Stimulated activated CD4-positive, alpha-beta T cell treated with anti-CD3 and anti-CD28 coated beads, TNF-alpha, amount 100 ng/mL, for 48 hours (primary cell): ENCODE results near the gene CD79B.
A peak's percentile ranks its signal among the peaks of the same experiment; 100 is the strongest.
"Not testable (repeated sequence)": the region's sequence is repeated elsewhere in the genome, so short reads cannot be mapped to it uniquely, and the experiment has no call there.

ENCODE experiments used
- DNase-seq, 3 donors: peaks; one replicate each; pipeline ENCODE4 v3.0.0-alpha.2; 2020; ENCODE audit warnings: low read depth in 3 of 3

CD79B gene

GRCh38 chr17:63933598-63933997 lies 1.5 kb upstream of the CD79B start:
- no peak for DNase-seq

- DNase-seq: no peak
Observed at GRCh38 chr17:63932721-63933120, 590 bp upstream of the CD79B start.

- DNase-seq: peak in 2 of 3 donors; percentile 24 to 50
Observed at GRCh38 chr17:63930951-63931575, 1.1 kb downstream of the CD79B start.

- DNase-seq: no peak
Observed at GRCh38 chr17:63929860-63930766, 2.0 kb downstream of the CD79B start.

- no peak for DNase-seq
Observed at GRCh38 chr17:63928966-63929695, 3.0 kb downstream of the CD79B start.

GRCh38 chr17:63928172-63928666 lies 3.9 kb downstream of the CD79B start:
- no peak for DNase-seq

GRCh38 chr17:63927464-63928171 lies 4.5 kb downstream of the CD79B start:
- no peak for DNase-seq

GRCh38 chr17:63926164-63926563 lies 6.0 kb downstream of the CD79B start:
- DNase-seq: no peak

GRCh38 chr17:63925615-63926014 lies 6.5 kb downstream of the CD79B start:
- DNase-seq: no peak

- DNase-seq: not testable (repeated sequence)
Observed at GRCh38 chr17:63922402-63922801, 9.7 kb downstream of the CD79B start.

GRCh38 chr17:63920779-63921178 lies 11.4 kb downstream of the CD79B start:
- DNase-seq: not testable (repeated sequence)

GRCh38 chr17:63920050-63920449 lies 12.1 kb downstream of the CD79B start:
- not testable (repeated sequence) for DNase-seq

GRCh38 chr17:63919311-63919723 lies 12.8 kb downstream of the CD79B start:
- peak; percentile 37 to 69 (median 50) for DNase-seq

- not testable (repeated sequence) for DNase-seq
Observed at GRCh38 chr17:63918789-63919305, 13.3 kb downstream of the CD79B start, which contains the start of gene GH1. TSS of gene GH1 (minus strand) at chr17:63918839. CDS start at chr17:63918776, 63 bp downstream.

GRCh38 chr17:63918305-63918704 lies 13.8 kb downstream of the CD79B start:
- DNase-seq: no peak

GRCh38 chr17:63917646-63918045 lies 14.5 kb downstream of the CD79B start:
- DNase-seq: no peak

- DNase-seq: not testable (repeated sequence)
Observed at GRCh38 chr17:63917206-63917605, 14.9 kb downstream of the CD79B start.

- no peak for DNase-seq
Observed at GRCh38 chr17:63916566-63917185, 15.5 kb downstream of the CD79B start.

- not testable (repeated sequence) for DNase-seq
Observed at GRCh38 chr17:63915753-63916152, 16.4 kb downstream of the CD79B start.

- no peak for DNase-seq
Observed at GRCh38 chr17:63914471-63914870, 17.7 kb downstream of the CD79B start.
